Effector CD8-positive, alpha-beta T cell (primary cell): ENCODE measurements around the gene FURIN.
"Not testable (repeated sequence)": the region's sequence is repeated elsewhere in the genome, so short reads cannot be mapped to it uniquely, and the experiment has no call there.

ENCODE experiments used
- DNase-seq: peaks from one replicate; lab custom pipeline; 2025; lab: John Stamatoyannopoulos, UW
- total RNA-seq, 4 experiments: gene quantifications; one replicate each; lab custom pipeline; 2026; lab: John Stamatoyannopoulos, UW

The FURIN gene
- 99.5 to 146 (median 120) reads per million in 4 experiments for total RNA-seq

DNA sequence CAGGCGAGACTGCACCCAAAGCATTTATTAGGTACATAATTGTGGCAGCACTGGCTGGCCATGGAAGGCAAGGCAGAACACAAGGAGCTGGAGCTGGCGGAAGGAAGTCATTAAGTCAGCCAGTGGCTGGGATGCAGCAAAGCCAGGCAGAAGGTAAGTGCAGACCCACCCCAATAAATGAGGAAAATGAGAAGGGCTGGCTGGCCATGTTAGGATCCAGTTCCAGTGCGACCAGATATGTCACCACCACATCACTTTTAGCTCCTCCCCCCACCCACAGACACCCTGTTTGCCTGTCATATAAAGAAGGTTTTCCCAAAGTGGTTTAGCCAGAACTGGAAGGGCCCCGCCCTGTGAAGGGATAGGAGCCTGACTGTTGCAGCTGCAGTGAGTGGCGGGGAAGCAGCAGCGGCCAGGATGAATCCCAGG is at the start of gene FURIN:
TSS of gene FURIN (plus strand) at position 328 of the 429 bp plus-strand sequence. CDS start 7,153 bp downstream, outside the sequence.
- no peak for DNase-seq

DNA sequence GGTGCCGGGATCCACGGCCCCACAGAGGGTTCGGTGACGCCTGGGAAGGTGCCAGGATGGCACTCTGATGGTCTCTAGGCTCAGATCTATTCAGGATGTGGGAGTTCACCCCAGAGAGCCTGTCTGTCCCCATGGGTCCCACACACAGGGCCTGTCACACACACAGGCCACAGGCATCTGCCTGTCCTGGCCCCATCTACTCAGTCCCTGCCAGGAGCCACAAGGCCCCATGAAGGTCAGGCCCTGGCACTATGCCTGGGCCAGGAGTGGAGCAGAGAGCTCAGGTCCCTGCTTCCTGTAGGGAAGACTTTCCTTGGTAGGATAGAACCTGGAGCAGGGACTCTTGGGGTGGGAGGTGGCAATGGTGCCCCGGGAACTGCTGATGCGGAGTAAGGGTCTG is 49.0 kb upstream of the FURIN start:
- DNase-seq, result no peak

DNA sequence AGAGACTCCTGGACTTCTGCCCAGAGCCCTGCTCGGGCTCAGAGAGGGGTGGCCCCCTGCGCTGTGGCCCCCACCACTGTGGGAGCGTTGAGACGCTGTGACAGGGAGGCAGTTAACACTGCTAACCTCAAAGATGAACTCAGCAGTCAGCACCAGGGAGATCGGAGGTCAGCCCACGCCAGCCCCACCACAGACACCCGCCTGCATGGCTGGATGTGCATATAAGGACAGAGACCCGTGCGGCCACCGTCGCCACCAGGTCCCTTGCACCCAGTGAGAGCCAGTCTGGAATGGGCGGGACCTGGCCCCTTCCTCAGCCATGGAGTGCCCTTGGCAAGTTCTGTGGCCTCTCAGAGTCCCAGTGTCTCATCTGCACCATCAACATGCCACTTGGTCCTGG is 48.5 kb upstream of the FURIN start:
- DNase-seq, result no peak

DNA sequence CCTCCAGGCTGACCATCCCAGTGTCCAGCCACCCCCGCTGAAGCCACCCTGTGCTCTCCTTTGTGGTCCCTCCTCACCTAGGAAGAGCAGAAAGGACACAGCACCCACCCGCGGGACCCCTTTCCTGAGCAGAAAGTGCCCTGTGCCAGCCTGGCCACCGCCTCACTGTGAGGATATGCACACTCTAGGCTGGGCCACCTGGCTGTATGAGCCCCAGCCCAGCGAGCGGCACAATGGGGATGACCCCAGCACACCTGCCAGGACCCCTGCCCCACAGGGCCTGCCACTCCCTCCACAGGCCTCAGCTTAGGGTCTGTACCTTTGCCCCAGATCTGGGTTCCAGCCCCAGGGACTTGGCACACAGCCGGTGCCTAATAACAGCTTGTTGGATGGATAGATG is 47.9 kb upstream of the FURIN start:
- DNase-seq, result no peak

DNA sequence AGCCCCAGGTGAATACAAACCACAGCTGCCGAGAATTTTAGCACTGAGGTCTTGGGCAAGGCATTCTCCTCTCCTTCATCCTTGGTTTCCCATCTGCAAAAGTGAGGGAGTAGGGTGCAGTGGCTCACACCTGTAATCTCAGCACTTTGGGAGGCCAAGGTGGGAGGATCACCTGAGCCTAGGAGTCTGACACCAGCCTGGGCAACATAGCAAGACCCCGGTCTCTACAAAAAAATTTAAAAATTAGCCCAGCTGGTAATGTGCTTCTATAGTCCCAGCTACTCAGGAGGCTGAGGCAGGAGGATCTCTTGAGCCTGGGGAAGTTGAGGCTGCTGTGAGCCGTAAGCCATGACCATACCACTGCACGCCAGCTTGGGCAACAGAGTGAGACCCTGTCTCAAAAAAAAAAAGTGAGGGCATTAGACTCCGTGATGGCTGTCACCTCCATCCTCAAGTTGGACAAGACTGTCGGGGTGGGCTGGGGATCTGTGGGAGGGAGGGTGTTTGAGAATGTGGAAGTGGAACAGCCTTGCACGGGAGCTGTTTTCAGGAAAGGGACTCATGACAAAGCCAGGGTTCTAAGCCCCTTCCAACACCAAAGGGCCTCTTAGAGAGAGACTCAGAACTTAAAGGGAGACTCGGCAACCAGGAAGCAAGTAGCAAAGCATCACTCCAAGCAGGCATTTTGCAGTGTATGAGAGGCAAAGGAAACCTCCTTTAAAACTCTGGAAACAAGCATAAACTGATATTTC is 46.0 kb upstream of the FURIN start:
- DNase-seq, result no peak

DNA sequence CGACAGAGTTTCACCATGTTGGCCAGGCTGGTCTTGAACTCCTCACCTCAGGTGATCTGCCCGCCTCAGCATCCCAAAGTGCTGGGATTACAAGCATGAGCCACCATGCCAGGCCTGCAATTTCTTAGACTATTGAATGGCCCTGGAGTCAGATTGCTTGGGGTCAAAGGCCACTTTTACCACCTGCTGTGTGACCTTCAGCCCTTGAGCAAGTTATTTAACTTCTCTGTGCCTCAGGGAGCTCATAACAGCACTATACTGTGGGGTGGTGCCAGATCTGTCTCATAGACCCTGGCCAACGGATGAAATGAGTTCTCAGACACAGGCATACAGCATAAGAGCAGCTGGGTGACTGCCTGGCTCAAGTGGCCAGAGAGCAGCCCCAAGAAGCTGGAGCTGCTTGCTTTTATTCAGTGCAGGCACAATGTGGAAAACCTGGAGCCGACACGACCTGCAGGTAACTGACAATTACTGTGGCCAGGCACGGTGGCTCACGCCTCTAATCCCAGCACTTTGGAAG is 44.9 kb upstream of the FURIN start:
- DNase-seq, result no peak

DNA sequence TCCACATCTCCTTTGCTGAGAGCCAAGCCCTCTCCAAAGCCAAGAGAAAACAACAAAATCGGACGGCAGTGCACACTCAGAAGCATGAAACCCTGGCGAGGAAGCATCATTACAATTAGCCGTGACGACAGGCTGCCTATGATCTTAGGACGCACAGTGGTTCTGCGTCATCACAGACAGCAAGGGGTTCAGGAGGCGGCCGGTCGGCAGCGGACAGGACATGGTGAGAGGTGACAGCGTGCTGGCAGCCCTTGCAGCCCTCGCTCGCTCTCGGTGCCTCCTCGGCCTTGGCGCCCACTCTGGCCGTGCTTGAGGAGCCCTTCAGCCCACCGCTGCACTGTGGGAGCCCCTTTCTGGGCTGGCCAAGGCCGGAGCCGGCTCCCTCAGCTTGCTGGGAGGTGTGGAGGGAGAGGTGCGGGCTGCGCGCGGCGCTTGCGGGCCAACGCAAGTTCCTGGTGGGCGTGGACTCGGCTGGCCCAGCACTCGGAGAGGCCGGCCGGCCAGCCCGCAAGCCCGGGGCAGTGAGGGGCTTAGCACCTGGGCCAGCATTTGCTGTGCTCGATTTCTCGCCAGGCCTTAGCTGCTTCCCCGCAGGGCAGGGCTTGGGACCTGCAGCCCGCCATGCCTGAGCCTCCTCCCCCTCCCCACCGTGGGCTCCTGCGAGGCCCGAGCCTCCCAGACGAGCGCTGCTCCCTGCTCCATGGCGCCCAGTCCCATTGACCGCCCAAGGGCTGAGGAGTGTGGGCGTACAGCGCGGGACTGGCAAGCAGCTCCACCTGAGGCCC is 43.1 kb upstream of the FURIN start:
- not testable (repeated sequence) for DNase-seq

DNA sequence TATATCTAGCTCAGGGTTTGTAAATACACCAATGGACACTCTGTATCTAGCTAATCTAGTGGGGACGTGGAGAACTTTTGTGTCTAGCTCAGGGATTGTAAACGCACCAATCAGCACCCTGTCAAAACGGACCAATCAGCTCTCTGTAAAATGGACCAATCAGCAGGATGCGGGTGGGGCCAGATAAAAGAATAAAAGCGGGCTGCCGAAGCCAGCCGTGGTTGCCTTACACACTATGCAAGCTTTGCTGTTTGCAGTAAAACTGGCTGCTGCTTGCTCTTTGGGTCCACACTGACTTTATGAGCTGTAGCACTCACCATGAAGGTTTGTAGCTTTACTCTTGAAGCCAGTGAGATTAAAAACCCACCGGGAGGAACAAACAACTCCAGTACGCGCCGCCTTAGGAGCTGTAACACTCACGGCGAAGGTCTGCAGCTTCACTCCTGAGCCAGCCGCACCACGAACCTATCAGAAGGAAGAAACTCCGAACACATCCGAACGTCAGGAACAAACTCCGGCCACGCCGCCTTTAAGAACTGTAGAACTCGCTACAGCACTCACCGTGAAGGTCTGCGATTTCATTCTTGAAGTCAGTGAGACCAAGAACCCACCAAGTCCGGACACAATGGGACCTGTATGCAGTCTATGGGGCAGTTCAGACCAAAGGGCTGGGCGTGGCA is 42.0 kb upstream of the FURIN start:
- not testable (repeated sequence) for DNase-seq

DNA sequence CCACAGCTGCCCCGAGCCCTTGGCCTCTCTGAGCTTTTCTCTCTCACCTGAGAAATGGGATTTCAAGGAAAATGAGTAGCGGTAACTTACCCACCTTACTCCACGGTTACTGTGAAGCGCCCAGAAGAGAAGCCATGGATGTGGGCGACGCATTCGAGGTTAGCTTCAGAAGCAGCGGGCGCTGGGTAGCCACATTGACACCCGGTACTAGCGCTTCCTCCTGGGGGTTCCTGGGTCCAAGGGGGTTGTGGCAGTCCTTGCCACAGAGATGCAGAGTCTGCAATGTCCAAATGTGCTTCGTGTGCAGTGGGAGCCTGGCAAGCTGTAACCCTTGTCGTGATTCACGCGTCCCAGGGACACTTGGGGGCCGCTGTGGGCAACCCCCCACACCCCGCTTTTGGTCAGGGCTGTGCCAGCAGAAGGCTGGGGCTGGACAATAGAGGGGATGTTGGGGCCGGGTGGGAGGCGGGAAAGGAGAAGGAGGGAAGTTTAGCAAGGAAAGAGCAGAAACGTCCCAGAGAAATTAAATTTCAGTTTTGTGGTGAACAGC is 41.4 kb upstream of the FURIN start:
- DNase-seq, result no peak

DNA sequence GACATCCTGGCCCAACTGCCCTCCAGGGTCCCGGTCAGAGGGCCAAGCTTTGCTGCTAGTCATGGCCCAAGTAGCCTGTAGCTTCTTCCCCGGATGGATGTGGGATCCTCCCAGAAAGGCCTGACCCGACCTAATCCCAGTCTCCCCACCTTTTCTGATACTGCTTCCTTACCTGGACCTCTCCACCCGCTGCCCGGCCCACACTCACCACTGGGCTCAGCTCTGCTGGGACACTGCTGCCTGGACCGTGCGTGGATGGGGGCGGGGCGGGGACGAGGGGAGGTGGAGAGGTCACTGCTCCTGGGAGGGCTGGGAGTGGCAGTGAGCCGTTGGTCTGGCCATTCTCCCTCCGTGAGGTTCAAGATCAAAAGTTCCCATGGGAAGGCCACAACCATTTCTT is 40.3 kb upstream of the FURIN start:
- DNase-seq, result no peak

DNA sequence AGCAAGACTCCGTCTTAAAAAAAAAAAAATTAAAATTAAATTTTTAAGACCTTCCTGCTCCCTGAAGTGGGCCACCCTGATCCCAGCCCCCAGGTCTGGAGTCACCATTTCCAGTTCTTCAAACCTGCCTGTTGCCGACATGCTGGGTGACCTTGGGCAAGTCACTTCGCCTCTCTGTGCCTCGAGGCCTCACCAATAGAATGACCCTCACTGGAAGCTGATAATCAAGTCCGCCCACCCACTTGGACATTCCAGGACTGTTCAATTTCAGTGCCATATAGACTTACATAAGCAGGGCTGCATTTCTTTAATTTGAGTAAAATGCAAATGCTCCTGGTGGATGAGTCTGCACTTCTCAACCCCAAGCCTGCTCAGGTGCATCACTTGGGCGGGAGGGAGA is 39.3 kb upstream of the FURIN start:
- no peak for DNase-seq

DNA sequence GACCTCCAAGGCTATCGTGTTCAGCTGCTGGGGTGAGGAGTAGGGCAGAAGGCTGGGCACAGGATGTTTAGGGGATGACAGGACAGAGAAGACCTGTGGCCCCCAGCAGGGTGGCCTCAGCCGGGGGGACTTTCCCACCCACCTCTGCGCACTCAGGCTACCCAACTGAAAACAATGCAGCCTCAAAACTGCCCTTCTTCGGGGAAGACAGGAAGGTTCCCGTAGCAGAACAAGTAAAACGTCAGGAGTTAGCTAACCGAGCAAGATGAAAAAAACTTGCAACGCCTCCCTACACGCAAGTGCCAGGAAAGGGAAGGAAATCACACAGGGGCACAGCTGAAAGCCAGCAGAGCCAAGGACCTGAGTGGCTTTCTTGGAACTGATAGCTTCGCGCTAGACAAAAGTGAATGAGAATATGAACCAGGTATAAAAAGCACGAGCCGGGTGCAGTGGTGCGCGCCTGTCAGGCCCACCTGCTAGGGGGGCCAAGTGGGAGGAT is 38.4 kb upstream of the FURIN start:
- DNase-seq, result no peak

DNA sequence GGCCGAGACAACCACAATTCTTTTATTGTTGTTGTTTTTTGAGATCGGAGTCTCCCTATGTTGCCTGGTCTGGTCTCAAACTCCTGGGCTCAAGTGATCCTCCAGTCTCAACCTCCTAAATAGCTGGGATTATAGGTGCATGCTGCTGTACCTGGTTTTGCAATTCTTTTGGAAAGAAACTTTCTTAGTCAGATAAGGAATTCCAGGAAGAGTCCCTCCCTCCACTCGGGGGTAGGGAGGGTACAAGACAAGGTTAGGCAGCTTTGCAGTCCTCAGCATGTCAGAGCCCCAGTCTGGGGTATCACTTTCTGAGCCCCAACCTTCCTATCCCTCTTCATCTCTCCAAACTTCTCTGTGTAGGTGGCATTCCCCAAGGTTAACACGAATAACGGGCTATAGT is 33.8 kb upstream of the FURIN start:
- DNase-seq, result no peak

DNA sequence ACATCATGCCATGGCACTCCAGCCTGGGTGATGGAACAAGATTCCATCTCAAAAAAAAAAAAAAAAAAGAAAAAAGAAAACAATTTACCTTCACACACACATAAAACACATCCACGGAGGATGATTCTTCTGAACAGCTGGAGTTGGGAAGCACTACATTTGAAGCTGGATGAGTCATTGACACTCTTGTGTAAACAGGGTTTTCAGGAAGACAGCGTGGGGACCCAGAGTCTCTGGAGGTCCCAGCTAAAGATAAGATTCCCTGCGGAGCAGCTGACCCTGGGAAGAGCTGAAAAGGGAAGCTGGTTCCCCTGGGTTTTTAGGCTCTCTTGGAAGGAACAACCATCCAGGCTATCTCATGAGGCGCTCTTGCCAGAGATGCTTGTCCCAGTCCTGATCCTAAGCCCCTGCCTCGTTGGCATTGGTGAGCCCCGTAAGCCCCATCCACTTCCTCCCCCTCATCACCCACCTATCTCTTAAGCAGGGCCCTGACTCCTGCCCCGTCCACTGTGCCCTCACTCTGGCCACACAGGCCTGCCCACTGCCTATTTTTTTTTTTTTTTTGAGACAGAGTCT is 32.0 kb upstream of the FURIN start:
- DNase-seq, result no peak

DNA sequence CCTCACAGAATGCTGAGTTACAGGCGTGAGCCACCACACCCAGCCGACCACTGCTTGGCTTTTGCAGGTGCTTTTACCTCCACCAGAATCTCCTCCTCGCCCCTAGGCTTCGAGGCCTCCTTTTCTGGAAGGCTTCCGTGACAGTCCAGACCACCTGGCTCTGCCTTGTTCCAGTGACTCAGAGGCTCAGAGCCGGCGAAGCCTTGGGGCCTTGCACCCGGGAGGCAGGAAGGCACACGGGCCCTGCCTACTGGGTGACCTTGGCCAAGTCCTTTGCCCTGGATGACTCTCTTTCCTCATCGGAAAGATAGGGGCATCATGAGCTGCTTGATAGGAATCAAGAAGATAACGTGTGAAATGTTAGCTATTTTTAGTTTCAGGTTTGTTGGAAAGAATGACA is 31.3 kb upstream of the FURIN start:
- DNase-seq, result no peak

DNA sequence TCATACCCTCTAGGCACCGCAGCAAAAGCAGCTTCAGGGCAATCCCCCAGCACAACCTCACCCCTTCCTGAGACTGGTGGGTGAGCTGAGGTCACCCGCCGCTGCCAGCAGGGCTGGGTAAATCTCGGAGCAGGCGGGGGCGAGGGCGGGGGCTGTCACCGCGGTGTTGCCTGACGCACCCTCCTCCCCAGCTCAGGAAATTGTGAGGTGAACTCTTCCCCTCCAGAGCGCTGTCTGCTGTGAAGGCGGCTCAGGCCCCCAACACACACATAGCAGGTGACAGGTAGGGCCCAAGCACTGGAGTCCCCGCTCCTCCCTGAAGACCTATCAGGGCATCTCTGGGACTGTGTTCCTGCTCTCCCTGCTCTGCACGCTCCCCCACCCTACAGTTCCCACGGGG is 30.2 kb upstream of the FURIN start:
- DNase-seq, result peak; percentile 74

DNA sequence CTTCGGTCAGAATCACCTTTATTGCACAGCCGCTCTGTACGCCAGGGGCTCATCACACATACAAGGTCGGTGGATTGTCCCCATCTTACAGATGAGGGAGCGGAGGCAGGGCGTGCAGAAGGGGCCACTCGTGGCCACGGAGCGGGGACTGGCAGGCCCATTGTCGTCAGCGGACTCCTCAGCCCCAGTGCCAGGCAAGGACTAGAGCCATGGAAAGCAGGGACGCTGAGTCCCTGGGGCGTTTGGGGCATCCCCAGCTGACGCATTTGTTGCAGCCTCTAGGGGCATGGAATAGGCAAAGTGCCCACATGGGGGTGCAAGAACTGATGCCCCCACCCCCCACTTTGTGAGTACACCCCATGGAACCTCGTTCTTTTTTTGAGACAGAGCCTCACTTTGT is 29.8 kb upstream of the FURIN start:
- DNase-seq, result no peak

DNA sequence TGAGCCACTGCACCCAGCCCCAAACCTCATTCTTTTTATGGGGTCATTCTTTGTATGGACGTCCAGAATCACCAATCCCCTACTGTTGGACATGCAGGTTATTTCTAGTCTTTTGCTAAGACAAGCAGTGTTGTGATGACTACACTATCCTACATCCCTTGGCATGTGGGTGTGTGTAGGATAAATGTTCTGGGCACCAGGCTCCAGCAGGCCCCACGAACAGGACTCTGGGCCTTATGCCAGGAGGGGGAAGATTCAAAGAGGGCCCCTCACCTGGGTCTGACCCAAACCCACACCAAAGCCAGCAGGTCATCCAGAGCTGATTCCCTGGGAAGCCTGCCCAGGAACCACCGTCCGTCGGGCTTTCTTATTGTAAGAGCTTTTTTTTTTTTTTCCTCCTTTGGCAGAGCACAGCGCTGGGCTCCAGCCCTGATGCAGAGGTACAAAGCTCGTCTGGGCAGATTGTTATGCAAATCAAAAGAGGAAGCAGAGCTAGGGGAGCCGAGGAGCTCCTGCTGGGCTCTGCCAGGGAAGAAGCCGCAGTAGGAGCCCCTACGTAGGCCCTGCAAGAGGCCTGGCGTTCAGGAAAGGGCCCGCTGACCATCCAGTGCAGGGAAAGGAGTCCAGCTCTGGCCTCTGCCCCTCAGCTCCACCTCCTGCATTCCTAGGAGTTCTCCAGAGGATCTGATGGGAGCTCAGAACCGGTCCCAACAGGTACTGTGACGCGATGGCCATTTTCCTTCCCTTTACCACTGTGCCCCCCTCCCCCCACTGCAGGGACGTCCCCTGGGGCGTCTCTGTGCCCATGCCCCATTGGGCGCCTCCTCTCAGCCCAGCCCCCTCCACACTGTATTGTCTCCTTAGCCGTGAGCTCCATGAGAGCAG is 29.0 kb upstream of the FURIN start:
- no peak for DNase-seq

DNA sequence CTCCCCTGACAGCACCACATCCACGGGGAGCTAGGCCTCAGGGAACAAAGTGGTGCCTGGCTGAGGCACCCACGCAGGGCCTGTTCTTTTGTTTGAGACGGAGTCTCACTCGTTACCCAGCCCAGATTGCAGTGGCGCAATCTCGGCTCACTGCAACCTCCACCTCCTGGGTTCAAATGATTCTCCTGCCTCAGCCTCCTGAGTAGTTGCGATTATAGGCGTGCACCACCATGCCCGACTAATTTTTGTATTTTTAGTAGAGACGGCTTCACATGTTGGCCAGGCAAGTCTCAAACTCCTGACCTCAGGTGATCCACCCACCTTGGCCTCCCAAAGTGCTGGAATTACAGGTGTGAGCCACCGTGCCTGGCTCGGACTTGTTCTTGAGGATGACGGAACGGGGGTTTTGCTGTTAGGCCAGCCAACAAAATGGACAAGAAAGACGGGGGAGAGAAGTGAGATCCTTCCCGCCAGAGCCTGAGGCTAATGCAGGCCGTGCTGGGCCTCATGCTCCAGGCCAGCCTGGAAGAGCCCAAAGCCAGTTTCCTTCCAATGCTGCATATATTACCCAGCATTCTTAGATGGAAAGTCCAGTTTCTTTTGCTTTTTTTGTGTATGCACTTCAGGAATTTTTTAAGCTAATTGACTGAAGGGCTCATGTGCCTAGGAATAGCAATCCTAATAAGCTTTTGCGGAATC is 28.1 kb upstream of the FURIN start:
- no peak for DNase-seq

DNA sequence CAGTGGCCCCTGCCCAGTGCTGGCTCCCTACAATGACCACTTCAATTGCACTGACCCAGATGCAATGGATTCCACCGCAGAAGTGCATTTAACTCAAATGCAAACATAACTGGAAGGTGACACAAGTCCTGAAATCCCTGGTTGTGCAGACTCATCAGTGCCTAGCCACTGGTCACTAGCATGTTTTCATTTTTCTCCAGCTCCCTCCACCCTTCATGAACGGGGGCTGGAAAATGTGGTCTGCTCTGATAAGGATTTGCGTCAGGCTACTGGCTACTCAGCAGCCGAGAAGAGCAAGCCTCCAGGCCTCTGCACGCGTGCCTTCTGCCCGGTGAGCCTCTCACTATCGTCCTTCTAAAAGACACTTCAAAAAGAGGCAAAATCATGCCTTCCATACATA is 27.4 kb upstream of the FURIN start:
- no peak for DNase-seq
